A549 treated with AZD2906 at 1 μM for 4 hours (cell line): Measurements from ENCODE around the gene KLHL20. TPM values are rescaled to one million over a fixed set of nuclear protein-coding genes. Genes with fewer than 3 reads are reported as not detected.

ENCODE experiments used
- total RNA-seq: library from RNA; stranded (reverse); fragments of 200-300 nt; extraction: Qiagen RNA extraction; gene quantifications from 5 replicates; pipeline ENCODE4 v1.2.3, GENCODE V29; 2022

KLHL20 gene, protein sequence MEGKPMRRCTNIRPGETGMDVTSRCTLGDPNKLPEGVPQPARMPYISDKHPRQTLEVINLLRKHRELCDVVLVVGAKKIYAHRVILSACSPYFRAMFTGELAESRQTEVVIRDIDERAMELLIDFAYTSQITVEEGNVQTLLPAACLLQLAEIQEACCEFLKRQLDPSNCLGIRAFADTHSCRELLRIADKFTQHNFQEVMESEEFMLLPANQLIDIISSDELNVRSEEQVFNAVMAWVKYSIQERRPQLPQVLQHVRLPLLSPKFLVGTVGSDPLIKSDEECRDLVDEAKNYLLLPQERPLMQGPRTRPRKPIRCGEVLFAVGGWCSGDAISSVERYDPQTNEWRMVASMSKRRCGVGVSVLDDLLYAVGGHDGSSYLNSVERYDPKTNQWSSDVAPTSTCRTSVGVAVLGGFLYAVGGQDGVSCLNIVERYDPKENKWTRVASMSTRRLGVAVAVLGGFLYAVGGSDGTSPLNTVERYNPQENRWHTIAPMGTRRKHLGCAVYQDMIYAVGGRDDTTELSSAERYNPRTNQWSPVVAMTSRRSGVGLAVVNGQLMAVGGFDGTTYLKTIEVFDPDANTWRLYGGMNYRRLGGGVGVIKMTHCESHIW
- total RNA-seq = 11.7 to 14.7 TPM (median 13.0 TPM) in 5 replicates

DNA sequence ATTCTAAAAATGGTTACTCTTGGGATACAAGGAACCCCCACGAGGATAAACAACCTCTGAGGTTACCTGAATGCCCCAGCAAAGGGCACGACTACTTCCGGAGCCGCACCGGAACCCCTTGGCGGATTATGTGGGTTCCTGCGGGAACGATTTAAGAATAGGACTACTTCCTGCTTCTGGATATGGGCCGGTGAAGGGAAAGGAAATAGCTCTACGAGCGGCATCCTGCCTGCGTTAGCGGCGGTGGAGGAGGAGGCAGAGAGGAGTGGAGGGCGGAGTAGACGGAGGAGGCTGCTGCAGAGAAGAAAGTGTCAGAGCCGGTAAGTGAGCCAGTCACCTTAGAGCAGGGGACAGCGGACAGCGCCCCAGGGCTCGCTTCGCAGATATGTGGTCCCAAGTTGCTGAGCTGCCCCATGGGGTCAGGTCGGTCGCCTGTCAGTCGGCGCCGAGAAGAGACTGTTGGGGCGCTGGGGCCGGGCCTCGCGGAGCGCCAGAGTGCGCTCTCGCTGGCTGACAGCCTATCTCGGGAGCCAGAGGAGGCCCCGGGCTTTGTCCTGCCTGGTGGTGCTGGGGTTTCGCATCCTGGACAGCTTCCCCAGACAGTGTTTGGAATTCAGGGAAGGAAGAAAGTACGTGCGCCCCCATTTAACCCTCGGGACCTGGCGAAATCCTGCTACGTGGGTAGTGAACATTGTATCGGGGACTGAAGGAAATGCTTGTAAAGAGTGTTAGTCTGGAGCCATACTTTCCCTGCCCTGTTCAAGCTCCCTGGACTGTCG, at the start of gene KLHL20:
Gene KLHL20, plus strand, starts transcription at position 223 of the 779 bp plus-strand sequence. CDS start 1,063 bp downstream, outside the sequence.

DNA sequence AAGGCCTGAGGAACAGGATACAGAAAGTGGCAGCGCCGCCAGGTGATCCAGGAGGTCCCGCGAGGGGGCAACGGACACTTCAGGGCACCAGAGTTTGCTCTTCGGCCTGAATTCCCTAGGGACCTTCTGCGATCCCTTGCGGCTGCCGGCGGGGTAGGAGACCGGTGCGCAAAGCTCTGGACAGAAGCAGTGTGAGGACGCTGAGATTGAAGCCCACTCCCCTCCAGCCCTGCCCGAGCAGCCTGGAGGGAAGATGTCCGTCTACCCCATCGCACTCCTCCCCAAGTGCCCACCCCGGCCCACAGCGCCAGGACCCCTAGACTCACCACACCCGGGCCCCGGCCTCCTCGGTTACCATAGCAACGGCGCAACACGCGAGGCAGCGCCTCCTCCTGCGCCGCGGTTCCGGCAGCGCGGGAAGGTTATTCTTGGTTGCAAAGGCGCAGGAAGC, 45.3 kb upstream of the KLHL20 start, which contains the start of gene ANKRD45:
Gene ANKRD45, minus strand, starts transcription at position 361 of the 451 bp plus-strand sequence. CDS start 10,433 bp downstream, outside the sequence.

DNA sequence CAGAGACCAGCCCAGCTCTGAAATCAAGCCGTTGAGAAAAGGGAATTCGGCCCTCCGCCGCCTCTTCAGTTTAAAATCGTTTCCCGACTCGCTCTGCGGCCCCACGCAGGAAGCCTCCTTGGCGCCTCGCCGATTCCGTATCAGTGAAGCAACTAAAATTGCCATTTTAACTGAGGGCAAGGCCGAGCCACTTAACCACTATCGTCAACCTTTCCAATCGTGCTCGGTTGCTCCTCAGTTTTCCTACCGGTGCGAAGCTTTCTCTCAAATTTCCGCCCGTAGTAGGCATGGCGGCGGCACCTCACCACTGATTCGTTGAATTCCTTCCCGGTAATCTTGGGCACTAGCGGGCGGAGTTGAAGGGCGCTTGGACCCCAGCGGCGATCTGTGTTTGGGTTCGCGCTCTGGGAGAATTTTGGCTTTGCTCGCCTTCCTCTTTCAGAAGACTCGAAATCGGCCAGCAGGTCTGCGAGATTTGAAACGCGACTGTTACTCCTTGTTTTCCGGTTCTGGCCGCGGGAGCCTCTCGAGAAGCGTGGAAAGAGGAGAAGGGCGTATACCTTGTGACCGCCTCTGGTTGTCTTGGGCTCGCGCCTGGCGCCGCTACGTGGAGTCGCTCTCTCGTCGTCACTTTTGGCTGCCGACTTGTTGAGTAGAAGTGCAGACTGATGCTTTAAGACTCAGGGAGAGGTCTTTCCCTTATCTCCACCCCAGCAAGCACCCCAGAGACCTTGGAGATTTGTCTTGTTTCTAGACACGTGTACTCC, 109.7 kb downstream of the KLHL20 start, which contains the start of the genes CENPL and DARS2:
Gene CENPL, minus strand, starts transcription at position 569 of the 767 bp plus-strand sequence. CDS start 13,584 bp downstream, outside the sequence.
Gene DARS2, plus strand, starts transcription at position 359 of the 767 bp plus-strand sequence. CDS start 557 bp downstream, outside the sequence.

Other genes with a start within 250 kb of the KLHL20 start
- gene PRDX6, start 237.6 kb upstream of the KLHL20 start, total RNA-seq = 317 to 355 TPM (median 351 TPM) in 5 replicates
- not detected in 5 replicates for gene SLC9C2, start 111.9 kb upstream of the KLHL20 start, total RNA-seq
- not detected in 5 replicates for gene TEX50, start 79.6 kb upstream of the KLHL20 start, total RNA-seq
- gene ANKRD45, start 45.1 kb upstream of the KLHL20 start, total RNA-seq = 0.08 to 0.24 TPM (median 0.15 TPM) in 5 replicates
- gene DARS2, start 109.7 kb downstream of the KLHL20 start, total RNA-seq = 38.9 to 49.1 TPM (median 40.0 TPM) in 5 replicates
- gene CENPL, start 109.9 kb downstream of the KLHL20 start, total RNA-seq = 11.4 to 14.7 TPM (median 12.6 TPM) in 5 replicates
- 277 to 325 TPM (median 293 TPM) in 5 replicates for gene GAS5, start 153.0 kb downstream of the KLHL20 start, total RNA-seq
- 0.95 to 1.5 TPM (median 1.4 TPM) in 5 replicates for gene ZBTB37, start 153.4 kb downstream of the KLHL20 start, total RNA-seq
- 0.07 to 0.14 TPM (median 0.07 TPM) in 3 of 5 replicates, not detected in the others for gene SERPINC1, start 202.3 kb downstream of the KLHL20 start, total RNA-seq